CD4-positive, alpha-beta T cell treated with Interleukin-4 for 4 hours (primary cell): ENCODE results near the gene GRIN3B.

Source experiments
- DNase-seq: peaks from one replicate; pipeline ENCODE4 v3.0.0-alpha.2; 2020

The GRIN3B gene

GRCh38 chr19:964761-965694, 35.2 kb upstream of the GRIN3B start:
- no peak for DNase-seq

- no peak for DNase-seq
Measured at GRCh38 chr19:966485-967088, 33.6 kb upstream of the GRIN3B start.

- no peak for DNase-seq
Measured at GRCh38 chr19:970695-971094, 29.5 kb upstream of the GRIN3B start.

GRCh38 chr19:971795-972194, 28.4 kb upstream of the GRIN3B start:
- DNase-seq, result no peak

- DNase-seq, result no peak
Measured at GRCh38 chr19:972281-972680, 27.9 kb upstream of the GRIN3B start.

- no peak for DNase-seq
Measured at GRCh38 chr19:973726-974563, 26.3 kb upstream of the GRIN3B start.

- no peak for DNase-seq
Measured at GRCh38 chr19:974564-975257, 25.5 kb upstream of the GRIN3B start.

GRCh38 chr19:976476-976875, 23.7 kb upstream of the GRIN3B start:
- no peak for DNase-seq

- DNase-seq, result no peak
Measured at GRCh38 chr19:977058-977464, 23.2 kb upstream of the GRIN3B start.

- DNase-seq, result no peak
Measured at GRCh38 chr19:979318-979741, 20.9 kb upstream of the GRIN3B start.

- no peak for DNase-seq
Measured at GRCh38 chr19:980133-980998, 19.9 kb upstream of the GRIN3B start.

- peak; percentile 46 for DNase-seq
Measured at GRCh38 chr19:982567-983170, 17.6 kb upstream of the GRIN3B start.

- peak; percentile 86 for DNase-seq
Measured at GRCh38 chr19:984165-984967, 15.9 kb upstream of the GRIN3B start, which contains the start of gene WDR18. WDR18 (plus strand) TSS chr19:984345; CDS start chr19:984354, 9 bp downstream.

GRCh38 chr19:986083-986482, 14.1 kb upstream of the GRIN3B start:
- DNase-seq, result no peak

GRCh38 chr19:988081-988480, 12.1 kb upstream of the GRIN3B start:
- no peak for DNase-seq

GRCh38 chr19:988510-988909, 11.7 kb upstream of the GRIN3B start:
- DNase-seq, result no peak

- DNase-seq, result no peak
Measured at GRCh38 chr19:989381-990081, 10.7 kb upstream of the GRIN3B start.

GRCh38 chr19:990119-990571, 10.1 kb upstream of the GRIN3B start:
- DNase-seq, result no peak

- no peak for DNase-seq
Measured at GRCh38 chr19:990746-991145, 9.5 kb upstream of the GRIN3B start.
